SHP77 (cell line): ENCODE measurements around the gene RFT1.

Source experiments
- DNase-seq, 2 experiments: peaks; one replicate each; lab custom pipeline; 2025; lab: John Stamatoyannopoulos, UW

RFT1 gene

DNA sequence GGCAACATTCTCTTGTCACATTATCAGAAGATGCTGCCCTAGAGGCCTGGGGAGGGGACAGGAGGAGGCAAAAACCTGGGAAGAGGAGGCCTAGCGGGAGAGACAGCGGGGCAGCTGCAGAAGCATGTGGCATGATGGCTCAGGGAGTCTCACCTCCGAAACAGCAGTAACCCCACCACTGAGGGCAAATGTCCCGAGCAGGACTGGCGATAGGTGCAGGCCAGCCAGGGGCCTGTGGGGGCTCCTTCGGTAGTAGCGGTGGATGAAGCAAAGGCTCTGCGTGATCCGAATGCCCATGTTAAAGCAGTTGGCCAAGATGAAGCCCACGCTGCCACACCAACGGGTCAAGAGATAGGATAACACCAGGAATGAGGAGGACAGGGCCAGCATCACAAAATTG is 38.0 kb downstream of the RFT1 start:
- DNase-seq = no peak

DNA sequence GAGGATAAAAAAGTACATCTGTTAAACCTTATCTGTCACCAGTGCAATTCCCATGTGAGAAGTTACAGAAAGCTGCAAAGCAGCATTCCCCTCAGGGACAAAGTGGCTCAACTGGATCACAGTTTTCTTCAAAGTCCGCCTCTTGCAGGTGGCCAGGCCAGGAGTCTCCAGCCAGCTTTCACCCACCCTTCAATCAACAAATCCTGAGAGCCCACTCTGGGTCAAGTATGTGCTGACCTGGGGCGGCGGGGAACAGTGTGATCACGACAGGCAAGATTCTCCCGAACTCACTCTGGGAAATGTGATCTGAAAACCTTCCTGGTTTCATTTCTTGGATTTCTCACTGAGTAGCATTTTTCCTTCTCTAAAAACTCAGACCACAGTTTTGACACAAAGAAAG is 39.2 kb downstream of the RFT1 start:
- DNase-seq = no peak

DNA sequence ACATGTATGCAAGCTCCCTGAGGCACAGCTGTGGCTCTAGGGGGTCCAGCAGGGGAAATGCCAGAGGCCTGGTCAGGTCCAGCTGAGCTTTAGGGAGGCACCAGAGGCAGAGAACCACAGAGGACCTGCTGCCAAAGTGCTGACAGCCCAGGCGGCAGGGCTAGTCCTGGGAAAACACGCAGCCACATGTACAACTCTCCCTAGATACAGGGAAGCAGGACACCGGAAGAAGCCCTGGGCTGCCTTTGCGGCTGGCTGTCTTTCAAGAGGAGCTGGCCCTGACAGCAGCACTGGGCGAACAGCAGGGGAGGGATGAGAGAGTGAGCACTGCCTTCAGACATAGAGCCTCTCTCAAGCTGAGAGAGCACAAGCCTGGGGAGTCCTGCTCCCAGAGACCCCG is 40.7 kb downstream of the RFT1 start:
- no peak for DNase-seq

DNA sequence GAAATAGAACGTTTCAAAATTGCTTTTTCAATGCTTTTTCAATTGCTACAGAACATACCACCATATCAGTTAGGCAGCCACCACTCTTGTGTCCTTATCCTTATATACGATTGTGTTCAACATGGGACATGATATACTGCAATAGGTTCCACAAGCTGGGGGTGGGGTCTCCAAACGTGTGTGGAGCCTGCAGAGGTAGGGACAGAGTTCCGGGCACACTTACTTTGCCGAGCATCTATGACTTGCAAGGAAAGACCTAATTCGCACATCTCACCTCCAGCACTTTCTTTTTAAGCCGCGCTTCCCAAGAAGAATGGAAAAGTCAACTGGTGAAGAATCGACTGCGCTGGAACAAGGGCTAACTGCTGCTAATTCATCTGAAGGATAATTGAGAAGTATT is 44.8 kb downstream of the RFT1 start:
- DNase-seq = no peak

DNA sequence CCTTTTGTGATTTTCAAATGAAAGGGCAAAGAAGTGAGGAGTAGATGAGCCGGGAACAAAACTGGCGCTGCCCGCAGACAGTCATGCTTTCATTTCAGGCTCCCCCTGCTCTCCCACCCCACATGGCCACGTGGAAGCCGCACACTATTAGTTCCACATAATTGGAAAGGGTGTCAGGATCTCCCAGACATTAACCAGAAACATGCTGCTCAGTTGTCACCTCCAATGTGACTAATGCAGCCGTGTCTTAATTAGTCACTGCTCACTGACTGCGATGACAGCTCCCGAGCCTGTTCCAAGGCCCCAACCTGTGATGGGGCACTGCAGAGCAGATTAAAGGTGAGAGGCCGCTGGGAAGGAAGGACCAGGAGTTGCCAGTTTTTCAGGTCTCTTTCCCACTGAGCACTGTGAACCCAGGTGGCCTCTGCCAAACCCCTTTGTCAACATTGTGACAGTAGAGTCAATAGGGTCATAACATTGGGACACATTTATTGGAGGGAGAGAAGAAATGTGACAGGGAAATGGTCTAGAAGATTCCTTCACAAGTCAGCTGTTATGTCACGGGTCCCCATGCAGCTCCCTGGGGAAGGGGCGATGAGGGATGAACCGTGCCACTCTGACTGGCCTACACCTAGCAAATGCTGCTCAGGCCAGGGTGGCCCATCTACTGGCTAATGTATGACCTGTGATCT is 45.8 kb downstream of the RFT1 start:
- no peak for DNase-seq

DNA sequence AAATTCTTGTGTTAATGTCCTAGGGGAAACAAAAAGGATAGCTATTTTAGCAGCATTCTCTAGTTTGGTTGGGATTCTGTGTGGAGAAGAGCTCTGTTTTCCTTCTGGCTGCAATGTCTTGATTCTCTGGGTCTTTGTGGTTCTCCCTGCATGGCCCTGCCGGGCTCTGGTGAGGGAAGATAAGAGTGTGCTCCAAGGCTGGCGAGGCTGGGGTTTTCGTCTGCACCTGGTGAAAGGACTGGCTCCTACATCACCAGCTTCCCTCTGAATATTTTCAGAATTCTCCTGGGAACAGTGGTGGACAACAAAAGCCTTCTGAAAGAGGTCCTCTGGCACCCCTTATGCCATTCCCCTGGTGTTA is 46.3 kb downstream of the RFT1 start:
- no peak for DNase-seq

DNA sequence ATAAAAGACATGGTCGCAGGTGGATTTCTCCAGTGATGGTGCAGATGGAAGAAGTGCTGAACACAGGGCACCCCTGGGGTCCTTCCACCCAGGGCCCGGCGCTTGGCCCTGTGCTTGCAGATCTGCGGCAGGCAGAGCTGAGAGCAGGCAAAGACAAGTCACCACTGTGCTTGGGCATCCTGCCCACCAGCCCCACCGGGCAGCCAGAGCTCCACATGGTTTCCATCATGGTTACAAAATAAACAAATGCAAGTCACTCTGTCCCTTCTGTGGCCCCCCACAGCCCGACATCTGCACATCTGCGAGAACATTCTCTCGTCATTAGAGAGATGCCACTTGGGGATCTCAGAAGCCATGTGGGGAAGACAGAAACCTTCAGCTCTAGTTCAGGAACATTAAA is 46.7 kb downstream of the RFT1 start:
- no peak for DNase-seq

DNA sequence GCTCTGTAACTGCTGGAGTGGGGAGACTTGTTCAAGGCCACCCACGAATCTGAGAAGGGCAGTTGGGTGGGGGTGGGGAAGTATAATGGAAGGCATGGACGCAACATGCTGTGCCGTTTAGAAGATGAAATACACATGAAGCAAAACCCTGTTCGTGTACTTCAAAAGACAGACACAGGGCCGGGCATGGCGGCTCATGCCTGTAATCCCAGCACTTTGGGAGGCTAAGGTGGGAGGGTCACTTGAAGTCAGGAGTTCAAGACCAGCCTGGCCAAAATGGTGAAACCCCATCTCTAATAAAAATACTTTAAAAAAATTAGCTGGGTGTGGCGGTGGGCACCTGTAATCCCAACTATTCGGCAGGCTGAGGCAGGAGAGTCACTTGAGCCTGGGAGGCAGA is 47.5 kb downstream of the RFT1 start:
- DNase-seq = no peak

DNA sequence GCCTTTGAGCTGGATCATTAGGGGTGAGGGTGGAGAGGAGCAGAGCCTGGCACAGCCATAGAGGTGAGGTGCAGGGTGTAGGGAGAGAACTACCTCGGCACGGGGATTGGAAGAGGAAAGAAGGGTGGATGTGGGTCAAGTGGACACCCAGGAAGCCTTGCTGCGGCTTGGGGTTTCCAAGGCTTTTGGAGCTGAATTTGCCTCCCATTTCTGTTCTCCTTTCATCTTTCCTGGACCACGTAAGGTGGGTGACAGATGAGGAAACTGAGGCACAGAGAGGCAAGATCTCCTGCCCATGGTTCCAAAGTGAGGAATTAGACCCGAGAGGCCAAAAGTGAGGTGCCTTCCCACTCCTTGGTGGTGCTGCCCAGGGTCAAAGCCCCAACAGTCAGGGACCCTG is 48.9 kb downstream of the RFT1 start:
- DNase-seq = no peak

DNA sequence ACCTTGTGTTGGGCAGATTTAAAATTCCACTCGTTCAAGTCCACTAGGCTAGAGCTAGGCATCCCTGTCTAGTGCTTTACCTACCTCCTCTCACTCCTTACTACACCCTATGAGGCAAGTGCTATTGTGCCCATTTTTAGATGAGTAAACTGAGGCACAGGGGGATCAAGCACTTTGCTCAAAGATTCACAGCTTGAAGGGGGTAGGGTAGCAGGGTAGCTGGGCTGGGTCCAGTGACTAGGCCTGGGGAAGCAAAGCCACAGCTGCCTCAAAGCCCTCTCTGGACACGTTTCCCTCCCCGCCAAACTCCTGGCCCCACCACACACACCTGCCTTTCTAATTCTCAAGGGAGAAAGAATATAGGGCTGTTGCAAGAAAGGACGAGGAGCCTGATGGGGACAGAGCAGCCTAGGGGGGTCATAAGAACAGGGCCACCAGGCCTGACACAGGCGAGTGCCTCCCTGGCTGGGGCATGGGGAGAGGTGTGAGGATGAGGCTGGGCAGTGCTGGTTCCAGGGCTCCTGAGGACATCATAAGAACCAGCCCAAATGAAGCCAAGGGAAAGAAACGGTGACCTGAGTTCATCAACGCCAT is 49.5 kb downstream of the RFT1 start:
- DNase-seq = no peak

DNA sequence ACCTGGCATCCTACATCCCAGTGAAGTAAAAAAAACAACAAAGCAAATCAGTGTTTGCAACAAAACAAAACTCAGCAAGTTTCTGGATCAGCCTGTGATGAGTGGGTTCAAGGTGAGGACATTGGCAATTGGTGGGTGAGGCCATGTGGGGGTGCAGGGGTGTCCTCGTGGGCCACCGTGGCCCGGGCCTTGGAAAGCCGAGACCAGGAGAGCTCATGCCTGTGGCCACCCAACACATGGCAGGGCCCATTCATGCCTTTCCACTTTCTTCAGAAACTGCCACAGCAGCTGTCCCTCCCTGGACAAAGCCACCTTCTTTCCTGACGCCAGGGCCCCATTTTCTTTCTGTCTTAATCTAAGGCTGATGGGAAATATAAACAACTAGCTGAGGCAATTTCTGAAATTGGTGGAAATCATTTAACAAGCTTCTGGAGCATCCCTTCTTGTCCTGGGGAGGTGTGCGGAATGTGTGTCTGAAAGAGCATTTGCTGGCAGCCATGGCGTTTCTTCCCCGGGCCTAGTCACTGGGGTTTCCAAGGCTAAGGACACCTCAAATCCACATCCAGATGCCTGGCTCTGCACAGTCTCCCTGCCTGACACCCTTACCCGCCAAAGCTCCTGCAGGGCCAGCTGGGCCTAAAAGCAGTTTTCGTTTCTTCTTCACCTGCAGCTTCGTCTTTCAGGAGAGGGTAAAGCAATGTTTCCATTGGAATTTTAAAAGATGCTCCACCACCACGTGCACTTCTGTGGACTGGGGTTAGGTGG is 50.3 kb downstream of the RFT1 start:
- DNase-seq = no peak

DNA sequence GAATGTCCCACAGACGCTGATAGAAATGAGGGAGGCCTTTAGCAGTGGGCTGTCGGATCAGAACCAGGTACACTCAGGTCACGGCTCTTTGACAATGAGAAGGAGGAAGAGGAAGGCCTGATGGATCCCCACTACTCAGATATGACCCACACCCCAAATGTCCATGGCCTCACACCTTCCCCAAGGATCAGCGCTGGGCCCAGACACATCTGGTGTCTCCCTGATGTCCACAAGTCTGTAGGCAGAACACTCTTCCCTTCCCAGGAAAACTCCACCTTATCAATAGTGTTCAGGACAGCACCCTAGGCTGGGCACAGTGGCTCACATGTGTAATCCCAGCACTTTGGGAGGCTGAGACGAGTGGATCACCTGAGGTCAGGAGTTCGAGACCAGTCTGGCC is 51.1 kb downstream of the RFT1 start:
- DNase-seq = no peak

DNA sequence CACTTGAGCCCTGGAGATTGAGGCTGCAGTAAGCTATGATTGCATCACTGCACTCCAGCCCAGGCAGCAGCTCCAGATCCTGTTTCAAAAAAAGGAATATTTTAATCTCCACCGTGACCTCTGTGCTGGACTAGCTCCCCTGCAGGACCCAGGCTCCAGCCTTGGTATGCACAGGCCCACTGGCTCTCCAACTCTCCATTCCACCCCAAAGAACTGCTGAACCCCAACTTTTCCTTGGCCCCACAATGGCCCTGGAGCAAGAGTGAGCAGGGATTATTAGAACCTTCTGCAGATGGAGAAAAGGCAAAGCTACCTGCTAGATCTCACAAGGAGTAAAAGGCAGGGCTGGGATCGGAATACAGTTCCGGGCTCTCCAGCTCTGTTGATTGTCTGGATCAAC is 51.6 kb downstream of the RFT1 start:
- DNase-seq = no peak

DNA sequence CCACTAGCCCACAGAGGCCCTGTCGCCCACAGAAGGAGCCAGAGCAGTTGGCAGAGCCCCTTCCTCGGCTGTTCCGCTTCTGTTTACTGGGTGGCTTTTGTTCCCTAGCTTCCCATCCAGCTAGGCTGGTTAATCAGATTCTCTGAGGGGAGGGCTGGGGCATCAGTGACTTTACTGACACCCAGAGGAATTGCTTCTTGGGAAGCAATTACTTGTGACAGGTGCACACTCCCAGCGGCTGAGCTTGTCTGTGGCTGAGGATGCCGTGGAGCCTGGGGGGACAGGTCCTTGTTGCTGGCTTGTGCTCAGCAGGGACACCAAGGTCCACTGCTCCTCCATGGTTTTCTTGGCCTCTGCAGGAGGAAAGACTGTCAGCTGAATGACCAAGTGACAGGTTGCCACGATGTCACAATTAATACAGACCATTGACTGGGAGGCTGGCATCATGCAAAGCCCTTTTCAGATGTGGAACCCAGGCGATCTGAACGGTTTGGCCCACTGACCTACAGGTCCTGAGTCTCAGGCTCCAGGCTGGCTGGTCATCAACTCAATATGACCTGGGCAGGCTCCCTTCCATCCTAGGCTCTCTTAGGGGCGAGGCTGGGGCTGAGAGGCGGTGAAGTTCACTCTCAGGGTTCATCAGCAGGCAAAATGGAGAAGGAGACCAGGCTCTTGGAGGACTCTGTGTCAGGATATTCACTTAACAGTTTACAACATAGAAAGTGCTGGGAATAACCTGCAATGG is 52.6 kb downstream of the RFT1 start:
- no peak for DNase-seq

DNA sequence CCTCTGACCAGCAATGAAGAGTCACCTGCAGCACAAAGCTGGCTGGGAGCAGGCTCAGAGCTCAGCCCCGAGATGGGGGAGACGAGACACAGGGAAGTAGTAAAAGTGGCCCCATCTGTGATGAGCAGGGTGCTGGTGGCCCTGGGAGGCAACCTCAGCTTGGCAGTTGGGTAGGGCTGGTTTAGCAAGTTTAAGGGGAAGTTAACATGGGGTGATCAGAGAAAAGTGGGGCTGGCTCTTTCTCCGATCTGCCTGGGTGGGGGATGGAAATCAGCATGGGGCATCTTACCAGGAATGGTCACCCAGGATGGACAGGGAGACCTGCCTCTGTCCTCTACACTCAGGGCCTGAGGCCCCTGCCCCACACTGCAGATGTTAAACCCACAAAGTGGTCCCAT is 54.5 kb downstream of the RFT1 start:
- DNase-seq = no peak

DNA sequence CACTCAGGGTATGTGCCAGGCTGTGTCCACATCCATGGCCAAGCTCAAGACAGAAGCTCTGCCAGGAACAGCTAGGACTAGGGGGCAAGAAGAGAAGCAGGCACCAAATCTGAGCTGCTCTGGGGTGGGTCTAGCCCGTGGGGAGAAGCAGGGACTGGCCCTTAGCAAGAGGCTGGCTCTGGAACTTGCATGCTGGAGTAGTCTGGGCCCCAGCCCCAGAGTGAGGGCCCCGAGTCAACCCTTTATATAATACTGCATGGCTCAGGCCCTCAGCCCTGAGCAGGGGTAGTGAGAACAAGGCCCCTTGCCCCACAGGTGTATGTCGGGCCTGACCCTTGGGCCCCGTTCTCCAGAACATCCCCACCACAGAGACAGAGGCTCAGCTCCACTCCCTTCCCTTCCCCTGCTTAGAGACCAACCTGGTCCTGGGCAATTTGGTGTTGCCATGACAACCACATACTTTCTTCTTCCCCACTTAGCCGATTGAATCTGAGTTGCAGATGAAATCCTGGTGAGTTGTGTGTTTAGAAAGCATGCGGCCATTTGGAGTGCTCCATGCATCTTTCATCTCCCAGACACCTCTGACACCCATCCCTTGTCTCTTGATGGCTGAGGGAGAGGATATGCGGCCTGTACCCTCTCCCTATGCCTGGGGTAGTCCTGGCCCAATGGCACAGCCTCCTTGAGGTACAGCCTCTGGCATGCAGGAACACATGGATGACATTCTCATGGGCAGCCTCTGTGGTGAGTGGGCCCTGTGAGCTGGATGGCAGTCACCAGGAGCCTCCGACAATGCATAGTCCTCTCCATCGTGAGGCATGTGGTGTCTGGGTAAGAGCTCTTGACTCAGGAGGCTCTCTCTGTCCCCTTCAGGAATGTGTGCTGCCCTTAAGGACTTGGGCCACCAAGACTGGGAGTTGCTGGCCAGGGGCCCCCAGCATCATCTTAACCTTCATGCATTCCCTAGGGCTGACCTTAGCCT is 55.2 kb downstream of the RFT1 start:
- DNase-seq = no peak

DNA sequence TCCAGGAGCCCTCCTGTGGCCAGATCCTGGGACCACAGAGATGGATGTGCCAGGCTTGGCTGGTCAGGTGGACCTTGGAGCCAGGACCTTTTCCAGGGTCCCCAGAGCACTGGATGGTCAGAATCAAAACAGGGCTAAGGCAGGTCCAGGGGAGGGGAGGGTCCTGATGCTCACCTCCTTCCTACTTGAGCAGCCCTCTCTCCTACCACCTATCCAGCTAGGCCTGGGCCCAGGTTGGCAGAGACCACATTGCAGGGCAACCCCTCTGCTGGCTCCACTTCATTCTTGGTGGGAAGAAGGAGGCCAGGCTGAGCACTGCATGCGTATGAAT is 55.9 kb downstream of the RFT1 start:
- no peak for DNase-seq

DNA sequence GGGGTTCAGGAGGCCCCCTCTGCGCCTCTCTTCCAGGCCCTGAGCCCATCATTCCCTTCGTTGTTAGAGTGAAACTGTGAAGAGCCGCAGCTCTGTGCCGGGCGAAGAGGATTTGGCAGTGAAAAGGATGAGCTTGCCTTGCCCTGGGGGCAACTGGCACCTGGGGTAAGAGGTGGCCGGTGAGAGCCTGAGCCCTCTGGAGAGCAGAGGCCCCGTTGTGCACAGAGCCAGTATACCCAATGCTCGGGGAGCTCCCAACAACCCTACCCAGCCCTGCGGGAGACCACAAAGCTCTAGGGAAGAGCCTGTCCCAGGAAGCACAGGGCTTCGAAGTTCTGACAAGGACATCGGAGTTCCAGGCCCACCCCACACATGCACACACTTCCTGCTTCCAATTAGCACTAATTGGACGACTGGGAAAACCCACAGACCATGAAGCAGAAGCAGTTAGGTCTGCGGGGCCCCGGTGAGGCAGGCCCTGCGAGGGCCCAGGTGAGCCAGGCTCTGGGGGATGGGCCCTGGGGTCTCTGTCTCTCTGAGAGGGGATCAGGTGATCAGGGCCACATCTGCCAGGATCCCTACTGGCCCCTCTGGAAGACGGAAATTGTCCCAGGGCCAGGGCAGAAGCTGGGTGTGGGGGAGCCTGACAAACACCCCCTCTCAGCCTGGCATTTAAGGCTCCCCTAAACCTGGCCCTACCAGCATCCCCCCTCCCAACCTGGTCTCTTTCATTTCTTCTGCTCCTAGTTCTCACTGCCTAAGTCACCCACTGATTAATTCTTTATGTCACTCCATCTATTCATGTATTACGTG is 56.5 kb downstream of the RFT1 start:
- DNase-seq = no peak

DNA sequence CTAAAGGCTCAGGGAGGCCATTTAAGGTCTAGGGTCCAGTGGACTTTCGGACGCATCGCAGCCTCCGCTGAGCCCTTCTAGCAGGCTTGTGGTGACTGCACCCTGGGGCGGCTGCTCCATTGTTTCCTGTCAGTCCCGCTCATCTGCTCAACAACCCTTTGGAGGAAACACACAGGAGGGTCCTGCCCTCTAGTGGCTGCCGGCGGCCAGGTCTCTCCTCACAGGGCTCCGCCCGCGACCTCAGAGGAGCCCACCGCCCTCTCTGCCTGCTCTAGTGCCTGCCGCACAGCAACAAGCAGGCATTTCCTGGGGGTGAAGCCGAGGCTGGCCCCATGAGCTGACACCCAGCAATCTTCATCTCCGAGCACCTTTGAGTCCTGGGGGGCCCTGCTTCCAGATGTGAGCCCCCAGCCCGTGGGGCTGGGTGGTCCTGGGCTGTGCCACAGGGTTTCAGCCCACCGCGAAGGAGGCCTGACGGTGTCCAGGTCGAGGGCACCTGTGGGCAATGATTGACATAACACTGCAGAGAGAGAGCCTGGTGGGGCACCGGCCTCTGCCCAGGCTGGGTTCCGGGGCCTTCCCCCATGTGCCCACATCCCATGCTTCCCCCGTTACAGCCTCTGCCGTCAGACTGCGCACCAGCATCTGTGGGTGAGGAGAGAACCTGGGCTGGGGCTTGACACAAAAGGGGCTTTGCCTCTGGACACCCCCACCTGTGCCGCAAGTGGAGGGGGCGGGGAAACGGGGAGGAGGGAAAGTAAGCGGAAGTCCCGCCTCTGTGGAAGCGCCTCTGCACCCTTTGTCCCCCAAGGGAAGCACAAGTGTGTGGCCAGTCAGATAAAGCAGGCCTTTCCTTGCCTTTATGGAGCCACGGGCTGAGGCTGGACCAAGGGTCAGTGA is 57.3 kb downstream of the RFT1 start:
- DNase-seq = peak; percentile 76

DNA sequence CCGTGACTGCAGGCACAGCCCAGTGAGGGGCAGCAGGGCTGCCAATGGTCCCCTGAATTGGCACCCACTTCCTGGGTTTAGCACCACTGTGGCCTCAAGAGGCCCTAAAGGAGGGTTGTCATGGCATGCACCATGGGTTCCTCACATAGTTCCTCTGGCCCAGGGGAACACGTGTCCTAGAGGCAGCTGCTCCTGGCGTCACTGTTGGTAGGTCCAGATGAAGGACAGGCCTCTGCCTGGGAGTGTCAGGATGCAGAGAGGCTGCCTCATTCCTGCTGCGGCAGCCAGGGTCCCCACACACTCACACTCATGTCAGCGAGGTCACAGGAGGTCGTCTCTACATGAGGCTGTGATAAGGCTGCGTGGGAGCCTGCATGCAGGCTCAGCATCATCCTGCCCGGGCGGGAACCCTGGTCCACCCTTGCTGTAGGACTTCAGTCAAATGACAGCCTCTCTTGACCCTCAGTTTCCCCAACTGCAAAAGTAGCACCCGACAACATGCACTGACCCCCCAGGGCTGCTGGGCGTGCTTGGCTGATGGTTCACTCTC is 58.3 kb downstream of the RFT1 start:
- DNase-seq = no peak
